HG03378 (cell line): ENCODE data around the gene CDKL5.

Source experiments
- ATAC-seq: cut with Tn5 transposase; IDR thresholded peaks from one replicate; pipeline ENCODE4 v1.9.1; 2021; ENCODE audit warnings: mild to moderate bottlenecking, moderate library complexity; ENCODE audit not compliant: unreplicated experiment

Gene CDKL5

DNA sequence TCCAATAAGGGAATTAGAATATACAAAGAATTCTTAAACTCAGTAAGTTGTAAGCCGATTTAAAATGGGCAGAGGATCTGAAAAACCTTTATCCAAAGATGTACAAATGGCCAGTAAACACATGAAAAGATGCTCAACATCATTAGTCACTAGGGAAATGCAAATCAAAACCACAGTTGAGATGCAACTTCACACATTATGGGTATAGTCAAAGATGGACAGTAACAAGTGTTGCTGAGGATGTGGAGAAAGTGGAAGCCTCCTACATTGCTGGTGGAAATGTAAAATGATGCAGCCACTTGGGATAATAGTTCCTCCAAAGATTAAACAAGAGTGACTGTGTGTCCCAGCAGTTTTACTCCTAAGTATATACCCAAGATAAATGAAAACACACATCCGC lies 213.9 kb downstream of the CDKL5 start:
- ATAC-seq = no peak

GRCh38 chrX:18640686-18641085 lies 215.3 kb downstream of the CDKL5 start:
- no peak for ATAC-seq

- no peak for ATAC-seq
Measured at GRCh38 chrX:18643243-18643642, 217.8 kb downstream of the CDKL5 start.

DNA sequence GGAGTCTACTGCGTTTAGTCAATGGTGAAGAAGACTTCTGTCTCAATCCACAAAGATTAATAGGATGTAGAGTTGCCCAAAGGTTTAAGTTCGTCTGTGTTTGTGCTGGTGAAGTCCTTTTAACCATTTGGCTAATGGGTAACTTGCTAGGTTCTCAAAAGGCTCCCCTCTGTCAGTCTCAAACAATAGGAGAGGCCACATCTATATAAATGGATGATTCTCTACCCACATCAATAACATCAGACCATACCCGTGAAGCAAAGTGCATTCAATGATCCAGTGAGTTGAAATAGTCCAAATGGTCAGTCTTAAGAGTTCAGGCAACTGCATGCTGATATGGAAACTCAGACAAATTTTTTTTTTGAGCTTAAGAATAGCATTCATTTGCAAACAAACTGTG lies 218.4 kb downstream of the CDKL5 start:
- ATAC-seq = no peak

DNA sequence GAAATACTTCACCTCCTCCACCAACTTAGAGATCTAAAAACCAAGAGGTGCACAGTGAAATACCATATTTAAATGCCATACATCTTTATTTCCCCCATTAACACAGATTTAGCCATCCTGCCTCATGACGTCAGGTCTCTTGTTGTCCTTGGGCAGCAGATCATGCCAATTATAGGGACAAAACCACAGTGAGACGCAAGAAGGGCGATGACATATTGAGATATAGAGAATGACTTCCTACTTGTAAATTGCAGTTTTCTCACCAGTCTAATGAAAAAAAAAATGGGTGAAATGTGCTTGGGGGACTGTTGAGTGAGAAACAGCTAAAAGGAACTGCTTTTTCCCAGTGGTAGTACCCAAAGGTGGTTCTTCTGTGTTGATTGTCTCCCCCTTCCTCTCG lies 222.2 kb downstream of the CDKL5 start:
- no peak for ATAC-seq

DNA sequence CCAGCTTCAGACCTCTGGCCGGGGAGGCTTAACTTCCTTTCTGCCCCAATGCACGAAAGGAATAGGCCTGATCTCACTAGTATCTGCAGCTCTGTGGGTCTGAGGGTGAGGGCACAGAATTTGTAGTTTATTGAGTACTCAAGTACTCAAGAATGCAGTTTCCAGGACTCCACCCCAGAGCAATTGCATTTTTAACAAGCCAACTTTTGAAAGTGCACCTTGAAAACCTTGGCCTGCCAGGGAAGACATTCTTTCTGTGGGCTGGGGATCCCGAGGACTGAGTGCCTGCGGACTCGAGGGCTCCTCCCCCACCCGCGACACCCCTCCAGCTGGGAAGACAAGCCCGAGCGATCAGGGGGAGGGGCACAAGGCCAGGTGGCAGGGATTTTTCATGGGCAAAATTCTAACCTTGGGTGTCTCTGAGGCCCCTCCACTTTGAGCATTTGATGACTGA lies 224.1 kb downstream of the CDKL5 start:
- ATAC-seq = no peak

DNA sequence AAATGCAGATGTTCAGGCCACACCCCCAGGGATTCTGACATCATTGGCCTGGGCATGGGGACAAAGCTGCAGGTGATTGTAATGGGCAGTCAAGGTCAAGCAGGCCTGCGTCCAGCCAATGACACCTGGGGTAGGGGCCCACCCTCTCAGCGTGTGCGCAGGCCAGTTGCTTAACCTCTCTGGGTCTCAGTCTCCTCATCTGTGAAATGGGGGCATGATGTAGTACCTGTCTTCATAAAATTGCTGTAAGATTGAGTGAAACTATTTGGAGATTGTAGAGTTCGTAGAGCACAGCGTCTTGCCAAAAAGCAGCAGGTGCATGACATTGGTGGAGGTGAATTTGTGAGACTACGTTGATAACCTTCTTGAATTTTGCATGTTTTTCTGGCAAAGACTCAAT lies 225.3 kb downstream of the CDKL5 start:
- no peak for ATAC-seq

GRCh38 chrX:18652636-18653035 lies 227.2 kb downstream of the CDKL5 start:
- ATAC-seq = no peak

DNA sequence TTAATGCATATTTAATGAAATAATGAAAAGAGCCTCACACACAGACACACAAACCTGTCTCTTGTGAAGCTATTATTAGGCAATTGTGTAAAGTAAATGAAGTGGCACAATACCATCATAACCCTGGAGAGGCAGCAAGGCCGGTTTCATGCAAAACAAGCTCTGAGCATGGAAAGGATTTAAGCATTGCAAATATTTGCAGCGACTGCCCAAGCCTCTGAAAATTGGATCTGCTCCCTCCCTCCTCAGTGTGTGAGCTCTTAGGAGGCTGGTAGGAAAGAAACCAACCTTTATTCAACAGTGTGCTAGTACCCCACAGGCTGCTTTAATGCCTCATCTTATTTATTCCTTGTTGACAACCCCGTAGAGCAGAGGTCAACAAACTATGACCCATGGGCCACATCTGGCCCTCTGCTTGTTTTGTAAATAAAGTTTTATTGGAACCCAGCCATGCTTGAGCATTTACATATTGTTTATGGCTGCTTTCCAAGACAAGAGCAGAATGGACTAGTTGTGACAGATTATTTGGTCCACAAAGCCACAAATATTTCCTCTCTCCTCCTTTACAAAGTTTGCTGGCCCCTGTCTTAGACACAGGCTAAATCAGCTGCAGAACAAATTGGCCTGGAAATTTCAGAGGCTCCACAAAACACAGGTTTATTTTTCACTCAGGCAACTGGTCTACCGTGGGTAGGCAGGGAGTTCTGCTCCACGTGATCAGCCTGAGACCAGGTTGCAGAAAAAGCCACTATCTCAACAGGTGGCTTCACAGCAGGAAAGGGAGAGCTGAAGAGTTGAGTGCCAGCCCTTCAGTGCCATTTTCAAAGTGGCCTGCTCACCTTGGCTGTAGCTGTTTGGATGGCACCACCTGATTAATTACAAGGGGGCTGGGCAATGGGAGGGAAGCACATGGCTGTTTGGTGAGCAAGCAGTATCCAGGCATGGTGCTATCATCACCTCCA lies 229.7 kb downstream of the CDKL5 start:
- no peak for ATAC-seq

DNA sequence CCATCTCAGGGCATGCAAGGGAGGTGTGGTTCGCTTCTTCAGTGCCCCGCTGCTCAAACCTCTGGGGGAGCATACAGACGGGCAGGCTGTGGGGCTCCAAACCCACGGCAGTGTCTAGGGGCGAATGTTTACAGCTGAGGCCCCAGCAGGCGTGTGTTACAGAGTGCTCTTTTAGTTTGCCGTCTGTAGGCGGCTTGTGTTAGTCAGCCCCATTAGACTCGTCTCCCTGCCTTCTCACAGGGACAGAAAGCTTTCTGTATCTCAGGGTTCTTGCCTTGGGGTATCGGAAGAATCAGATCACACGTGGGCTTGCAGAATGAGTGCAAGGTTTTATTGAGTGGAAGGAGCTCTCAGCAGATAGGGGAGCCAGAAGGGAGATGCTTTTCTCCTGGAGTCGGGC lies 235.9 kb downstream of the CDKL5 start:
- no peak for ATAC-seq

- no peak for ATAC-seq
Measured at GRCh38 chrX:18664947-18665346, 239.5 kb downstream of the CDKL5 start.

DNA sequence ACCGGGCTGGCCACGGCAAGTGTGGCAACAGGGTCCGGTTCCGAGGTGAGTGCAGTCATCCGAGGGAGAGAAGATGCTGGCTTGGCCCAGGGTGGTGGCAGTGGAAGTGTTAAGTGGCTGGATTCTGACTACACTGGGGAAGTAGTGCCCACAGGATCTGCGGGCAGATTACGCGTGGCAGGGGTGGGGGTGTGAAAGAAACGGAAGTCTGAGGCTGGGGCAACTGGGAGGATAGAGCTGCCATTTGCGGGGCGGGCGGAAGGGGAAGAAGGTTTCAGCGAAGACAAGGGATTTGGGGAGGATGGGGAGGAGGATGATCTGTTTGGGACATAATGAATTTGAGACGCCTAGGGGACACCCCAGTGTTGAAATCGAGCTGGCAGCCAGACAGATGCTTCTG lies 241.2 kb downstream of the CDKL5 start:
- no peak for ATAC-seq

GRCh38 chrX:18668071-18668835 lies 242.8 kb downstream of the CDKL5 start:
- ATAC-seq = no peak

- ATAC-seq = no peak
Measured at GRCh38 chrX:18672008-18672407, 246.6 kb downstream of the CDKL5 start, which contains the start of gene RS1. Gene RS1, minus strand, starts transcription at chrX:18672108. Its CDS starts 40 bp downstream, at chrX:18672068.

DNA sequence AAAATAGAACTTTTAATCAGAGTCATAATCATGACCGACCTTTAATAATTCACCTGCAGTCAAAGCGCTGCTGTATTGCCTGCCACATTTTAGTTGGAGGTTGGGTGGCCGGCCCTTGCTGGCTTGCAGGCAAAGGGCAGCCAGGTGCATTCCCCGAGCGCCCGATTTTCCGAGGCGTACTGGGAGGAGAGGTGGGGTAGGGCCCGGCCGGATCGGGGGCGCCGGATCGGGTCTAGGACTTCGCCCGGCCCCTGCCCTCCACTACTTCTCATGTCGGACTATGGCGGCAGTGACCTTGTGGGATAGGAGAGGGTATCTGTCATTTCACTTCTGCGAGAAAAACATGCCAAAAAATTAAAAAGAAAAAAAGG lies 249.0 kb downstream of the CDKL5 start:
- ATAC-seq = peak; percentile 43

GRCh38 chrX:18674788-18675735 lies 249.7 kb downstream of the CDKL5 start:
- ATAC-seq = peak; percentile 88

DNA sequence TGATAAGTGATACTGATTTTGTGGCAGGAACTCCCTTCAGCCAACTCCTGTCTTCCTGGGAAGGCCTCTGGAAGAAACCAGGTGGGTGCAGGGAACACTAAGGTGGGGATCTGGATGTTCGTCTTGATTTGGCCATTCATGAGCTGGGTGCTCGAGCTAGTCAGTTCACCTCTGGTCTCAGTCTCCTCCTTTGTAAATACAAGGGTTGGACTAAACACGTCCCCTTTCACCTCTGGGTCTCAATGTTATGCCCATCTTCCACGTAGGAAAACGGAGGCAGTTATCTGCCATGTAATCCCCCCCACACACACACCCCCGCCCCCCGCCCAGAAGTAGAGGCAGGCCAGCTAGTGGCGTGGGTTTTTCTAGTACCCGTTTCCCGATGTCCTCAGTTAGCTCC lies 250.6 kb downstream of the CDKL5 start:
- ATAC-seq = no peak

- ATAC-seq = no peak
Measured at GRCh38 chrX:18676470-18676869, 251.1 kb downstream of the CDKL5 start.

DNA sequence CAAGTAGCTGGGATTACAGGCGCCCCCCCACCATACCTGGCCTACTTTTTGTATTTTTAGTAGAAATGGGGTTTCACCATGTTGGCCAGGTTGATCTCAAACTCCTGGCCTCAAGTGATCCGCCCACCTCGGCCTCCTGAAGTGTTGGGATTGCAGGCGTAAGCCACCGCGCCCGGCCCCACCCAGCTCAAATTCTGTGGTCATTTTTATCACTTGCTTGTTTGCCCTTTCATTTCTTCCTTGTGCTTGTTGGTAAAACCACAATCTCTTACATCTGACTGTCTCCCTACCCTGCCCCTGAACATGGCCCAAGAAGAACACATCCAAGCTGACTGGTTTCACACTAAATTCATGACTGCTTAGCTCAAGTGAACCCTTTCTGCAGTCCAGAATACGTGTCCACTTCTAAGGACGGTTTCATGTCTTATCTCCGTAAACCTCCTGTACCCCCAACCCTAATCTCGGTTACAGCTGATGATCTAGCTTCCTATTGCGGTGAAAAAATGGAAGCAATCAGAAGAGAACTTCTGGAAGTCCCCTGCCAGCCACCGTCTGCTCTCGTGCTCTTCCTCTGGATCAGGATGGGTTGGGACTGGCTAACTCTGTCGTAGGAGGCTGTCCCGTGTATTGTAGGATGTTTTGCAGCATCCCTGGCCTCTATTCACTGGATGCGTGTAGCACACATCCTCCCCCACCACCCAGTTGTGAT lies 251.9 kb downstream of the CDKL5 start:
- ATAC-seq = no peak

DNA sequence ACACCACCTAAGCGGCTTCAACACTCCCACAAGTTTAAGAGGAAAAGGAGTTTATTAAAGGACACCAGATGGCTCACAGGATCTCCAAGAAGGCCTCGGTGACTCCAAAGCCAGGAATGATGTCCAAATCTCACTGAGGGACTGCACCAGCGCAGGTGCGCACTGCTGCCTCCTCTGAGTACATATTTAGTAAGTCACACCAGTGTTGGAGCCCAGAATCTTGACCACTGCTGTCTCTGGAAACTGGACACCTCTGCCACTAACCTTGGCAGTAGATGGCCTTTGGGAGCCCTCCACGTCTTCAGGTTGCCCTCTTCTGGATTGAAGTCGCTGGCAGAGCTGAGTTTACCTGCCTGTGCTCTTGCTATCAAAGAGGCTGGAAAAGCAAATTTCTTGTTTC lies 256.6 kb downstream of the CDKL5 start:
- no peak for ATAC-seq
